ENCODE results near the gene DLGAP5. TPM values are rescaled to one million over a fixed set of nuclear protein-coding genes. Genes with fewer than 3 reads are reported as not detected.

Gene DLGAP5
- total and polyA plus RNA-seq, 2 of the 13 experiments (the other 11 are each of a cell fraction or from before 2014, with no cell fraction given) = 7.7 to 55.8 TPM

DNA sequence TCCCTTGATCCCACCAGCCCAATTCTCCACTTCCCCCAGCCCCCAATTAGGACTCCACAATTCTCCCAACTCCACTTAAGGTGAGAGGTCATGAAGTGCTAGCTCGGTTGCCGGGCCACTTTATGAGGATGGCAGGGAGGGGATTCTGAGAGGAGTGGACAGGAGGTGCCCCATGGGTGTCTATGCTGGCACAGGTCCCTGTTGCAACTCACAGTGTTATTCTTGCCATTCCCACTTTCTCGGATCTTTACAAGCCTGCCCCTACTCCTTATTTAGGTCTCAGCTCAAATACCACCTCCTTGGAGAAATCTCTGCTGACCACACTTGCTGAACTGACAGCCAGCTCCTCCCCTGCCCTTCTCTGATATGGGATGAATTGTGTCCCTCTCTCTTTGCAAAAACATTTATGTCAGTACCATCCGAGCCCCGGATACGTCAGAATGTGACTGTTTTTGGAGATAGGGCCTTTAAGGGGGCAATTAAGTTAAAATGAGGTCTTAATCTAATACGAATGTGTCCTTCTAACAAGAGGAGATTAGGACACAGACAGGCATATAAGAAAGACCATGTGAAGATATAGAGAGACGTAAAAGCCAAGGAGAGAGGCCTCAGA lies 66.5 kb downstream of the DLGAP5 start (continued):
- TF ChIP-seq ZSCAN5A (CRISPR knock-in tag; IDR thresholded peaks at IDR 0.05; ENCODE audit: borderline replicate concordance) (no peak), ZEB1 (IDR thresholded peaks at IDR 0.05; ENCODE audit: insufficient replicate concordance, low read depth) (no peak), ZNF354B (CRISPR knock-in tag; IDR thresholded peaks at IDR 0.05) (no peak), TBL1XR1 (IDR thresholded peaks at IDR 0.05; ENCODE audit: borderline replicate concordance, low read length, partially characterized antibody) (no peak), ZNF790 (CRISPR knock-in tag; IDR thresholded peaks at IDR 0.05; ENCODE audit: borderline replicate concordance) (no peak), ZNF136 (CRISPR knock-in tag; IDR thresholded peaks at IDR 0.05; ENCODE audit: low read depth) (no peak), NR2C2 (CRISPR knock-in tag; IDR thresholded peaks at IDR 0.05; ENCODE audit: borderline replicate concordance) (no peak)

DNA sequence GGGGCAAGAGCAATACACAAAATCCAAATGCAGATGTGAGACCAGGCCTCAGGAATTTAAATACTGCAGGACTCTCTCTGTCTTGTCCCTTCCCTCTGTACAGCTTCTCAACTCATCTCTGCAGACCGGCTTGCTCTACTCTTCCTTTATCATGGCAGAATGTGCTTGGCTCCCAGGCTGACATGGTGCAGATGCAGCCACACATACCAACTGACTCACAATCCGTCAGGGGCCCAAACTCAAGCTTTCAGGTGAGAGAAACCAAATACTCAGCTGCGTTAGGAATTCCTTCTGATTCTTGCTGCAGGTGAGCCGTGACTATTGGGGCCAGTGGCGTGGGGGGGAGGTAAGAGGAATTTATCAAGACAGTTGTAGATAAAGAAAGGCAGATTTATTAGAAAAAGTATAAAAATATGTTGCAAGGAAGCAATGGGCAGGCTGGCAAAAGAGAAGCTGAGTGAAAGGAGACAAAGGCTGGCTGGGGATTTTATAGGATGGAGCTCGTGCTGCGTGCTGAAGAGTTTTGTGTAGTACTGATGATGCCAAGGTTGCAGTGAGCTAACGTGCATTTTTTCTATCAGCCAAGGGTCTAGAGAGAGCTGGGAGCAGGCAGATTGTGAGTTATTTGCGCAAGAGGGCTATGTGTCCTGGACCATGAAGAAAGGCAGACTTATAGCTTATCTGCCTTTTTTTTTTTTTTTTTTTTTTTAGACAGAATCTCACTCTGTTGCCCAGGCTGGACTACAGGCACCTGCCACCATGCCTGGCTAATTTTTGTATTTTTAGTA lies 67.3 kb downstream of the DLGAP5 start:
- in situ Hi-C loops (cut with HindIII; ENCODE audit: extremely low pct_ligation_motif_present, low pct_unique_long_range_greater_than_20kb) (no loop called here), intact Hi-C loops (cut with micrococcal nuclease; ENCODE audit: unreplicated experiment) (no loop called here)
- Histone ChIP-seq H3K4me3 (replicated peaks in 1 of 3; ENCODE audit: insufficient read depth in 1 of 3, low read depth in 2 of 3, low read length in 3 of 3) (no peak overlapping the region), H3K9ac (ENCODE audit: insufficient read depth, low read depth, low read length) (no peak overlapping the region), H3K4me2 (ENCODE audit: low read depth, low read length) (no peak overlapping the region), H3K9me3 (ENCODE audit: low read length) (no peaks in the 10 kb centered on the region), H3K4me1 (ENCODE audit: insufficient read depth, low read length) (peaks cover 48% of the 10 kb centered on the region), H3K36me3 (replicated peaks in 1 of 2; ENCODE audit: control insufficient read depth in 1 of 2, insufficient read depth in 2 of 2, low read length in 2 of 2) (no peaks in the 10 kb centered on the region), H3K27ac (ENCODE audit: extremely low read length, insufficient read depth, low read length) (no peak overlapping the region), H4K20me1 (ENCODE audit: insufficient read depth, low read length) (no peaks in the 10 kb centered on the region), H2AFZ (ENCODE audit: low read length) (no peak overlapping the region), H3K27me3 (ENCODE audit: control insufficient read depth in 1 of 2, insufficient read depth in 2 of 2, low read length in 2 of 2) (peaks cover 2 to 14% of the 10 kb centered on the region in 2 experiments; a peak in 3 of 5 replicates), H3K79me2 (ENCODE audit: insufficient read depth, low read length) (no peaks in the 10 kb centered on the region)
- DNase-seq (ENCODE audit: low spot score) = no peak
- no peak for FAIRE-seq
- no peak for ATAC-seq
- ChIA-PET POLR2A (interaction anchor here (1.0 to 3.1 kb wide), 2 partner anchors 15 to 21 kb away, joined by 4 to 22 read pairs; no protein-coding TSS in a partner anchor), CTCF (ENCODE audit: low intra/inter-chr PET ratio, low total read pairs) (no interaction called here)
- no TSS peak for BruUV-seq (replicated peaks)
- TF ChIP-seq ZNF749 (CRISPR knock-in tag; IDR thresholded peaks at IDR 0.05; ENCODE audit: borderline replicate concordance) = no peak
- TF ChIP-seq FOXJ3 (CRISPR knock-in tag; IDR thresholded peaks at IDR 0.05; ENCODE audit: borderline replicate concordance) = no peak
- no peak for TF ChIP-seq SCMH1 (CRISPR knock-in tag; IDR thresholded peaks at IDR 0.05; ENCODE audit: borderline replicate concordance)
- no peak for TF ChIP-seq YEATS2 (CRISPR knock-in tag; IDR thresholded peaks at IDR 0.05; ENCODE audit: borderline replicate concordance)
- no peak for TF ChIP-seq ZNF44 (CRISPR knock-in tag; IDR thresholded peaks at IDR 0.05)
- no peak for TF ChIP-seq TEF (CRISPR knock-in tag; IDR thresholded peaks at IDR 0.05)
- no peak for TF ChIP-seq ATF4 (CRISPR knock-in tag; IDR thresholded peaks at IDR 0.05)
- no peak for TF ChIP-seq FOXA3 (CRISPR knock-in tag; IDR thresholded peaks at IDR 0.05)
- no peak for TF ChIP-seq ZGPAT (CRISPR knock-in tag; IDR thresholded peaks at IDR 0.05)
- TF ChIP-seq ZSCAN9 (CRISPR knock-in tag; IDR thresholded peaks at IDR 0.05; ENCODE audit: borderline replicate concordance) = no peak
- no peak for TF ChIP-seq HOXA3 (CRISPR knock-in tag; IDR thresholded peaks at IDR 0.05)
- WGBS (ENCODE audit: low lambda C conversion rate) = 74% methylated on average over 9 of the region's 9 CpGs
